GM19467 (cell line): ENCODE results near the gene RSRC1.
A peak's percentile ranks its signal among the peaks of the same experiment; 100 is the strongest.
"Not testable (repeated sequence)": the region's sequence is repeated elsewhere in the genome, so short reads cannot be mapped to it uniquely, and the experiment has no call there.

Experiments used
- ATAC-seq: cut with Tn5 transposase; IDR thresholded peaks from one replicate; pipeline ENCODE4 v1.9.1; 2021; ENCODE audit warnings: mild to moderate bottlenecking, moderate library complexity; ENCODE audit not compliant: unreplicated experiment

RSRC1 gene

DNA sequence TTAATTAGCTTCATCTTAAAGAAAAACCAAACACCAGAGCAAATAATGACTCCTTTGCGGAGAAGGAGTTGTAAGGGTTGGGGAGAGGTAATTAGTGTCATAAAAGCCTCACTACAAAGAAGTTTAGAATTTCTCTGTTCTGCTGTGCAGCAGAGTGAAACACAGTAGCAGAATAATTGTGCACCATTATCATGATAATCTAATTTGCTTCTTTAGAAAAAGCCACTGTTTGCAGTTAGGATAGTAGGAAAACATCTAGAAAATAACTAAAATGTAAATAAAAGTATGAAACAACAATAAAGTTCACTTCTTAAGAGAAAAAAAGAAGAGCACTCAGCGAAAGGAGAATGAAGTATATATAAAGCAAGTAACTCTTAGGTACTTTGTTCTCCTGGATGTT is 9.2 kb upstream of the RSRC1 start:
- ATAC-seq, result no peak

DNA sequence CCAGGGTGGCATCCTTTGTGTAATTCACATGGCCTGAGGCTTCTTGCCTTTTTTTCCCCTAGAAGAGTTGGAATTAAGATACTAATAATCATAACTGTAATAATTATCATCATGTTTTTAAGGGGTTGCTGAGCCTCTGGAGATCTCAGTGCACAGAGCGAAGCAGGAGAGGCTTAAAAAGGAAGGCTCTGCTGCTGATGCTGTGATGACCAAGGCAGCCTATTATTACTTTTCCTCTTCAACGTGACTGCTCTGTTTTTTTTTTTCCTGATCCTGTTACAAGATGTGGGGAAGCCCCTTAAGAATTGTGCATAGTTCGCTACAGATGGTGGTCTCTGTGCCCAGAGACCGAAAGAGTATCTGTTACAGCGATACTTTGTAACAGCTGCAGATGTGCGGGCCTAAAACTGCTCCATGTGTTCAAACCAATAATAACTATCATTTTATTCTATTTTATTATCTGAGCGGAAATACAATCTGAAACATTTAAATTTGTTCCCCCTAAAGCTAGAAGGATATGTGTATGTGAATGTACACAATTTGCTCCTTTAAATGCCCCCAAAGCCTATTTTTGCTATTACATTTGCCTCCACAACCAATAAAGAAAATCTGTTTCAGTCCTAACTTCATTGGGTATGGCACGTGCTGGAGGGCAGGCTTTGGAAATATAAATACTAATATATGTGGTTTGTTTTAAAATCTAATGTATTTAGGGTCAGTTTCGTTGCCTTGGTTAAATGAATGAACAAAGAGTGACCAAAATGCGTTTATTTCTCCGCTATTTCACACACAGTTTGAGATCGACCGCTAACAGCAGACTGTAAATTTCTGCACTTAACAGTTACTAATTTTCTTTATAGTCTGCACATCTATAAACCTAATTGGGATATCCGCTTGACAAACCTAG is 8.3 kb upstream of the RSRC1 start:
- ATAC-seq, result no peak

DNA sequence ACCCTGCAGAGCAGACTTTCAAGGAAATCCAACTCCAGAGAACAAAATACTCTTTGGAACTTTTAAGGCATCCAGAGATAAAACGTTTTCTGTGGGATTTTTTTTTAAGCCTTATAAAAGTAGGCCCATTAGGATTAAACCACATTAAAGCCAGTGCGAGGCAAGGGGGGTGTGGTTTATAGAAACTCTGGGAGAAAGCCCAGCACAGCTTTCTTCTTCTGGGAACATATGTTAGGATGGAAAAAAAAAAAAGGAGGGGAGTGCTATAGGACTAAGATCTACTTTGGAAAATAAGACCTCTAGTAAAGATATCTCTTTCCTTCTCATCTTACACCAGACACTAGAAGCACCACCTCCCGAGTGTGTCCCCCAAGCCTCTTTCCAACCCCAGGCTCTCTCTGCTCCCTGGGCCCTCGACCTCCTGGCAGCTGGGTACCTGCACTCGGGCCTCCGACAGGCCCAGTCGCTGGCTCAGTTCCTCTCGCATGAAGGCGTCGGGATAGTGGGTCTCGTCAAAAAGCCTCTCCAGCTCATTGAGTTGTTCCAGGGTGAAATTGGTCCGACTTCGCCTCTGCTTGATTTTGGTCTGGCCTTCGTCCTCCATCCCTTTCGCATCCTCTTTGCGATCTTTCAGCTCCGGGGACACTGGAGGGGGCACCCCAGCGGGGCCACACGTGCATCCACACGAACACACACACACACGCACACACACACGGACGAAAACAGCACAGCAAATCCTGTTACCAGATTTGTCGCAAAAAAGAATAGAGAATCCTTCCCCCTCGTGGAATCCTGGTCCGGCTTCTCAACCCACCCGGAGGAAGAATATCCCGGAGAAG is 7.4 kb upstream of the RSRC1 start:
- no peak for ATAC-seq

DNA sequence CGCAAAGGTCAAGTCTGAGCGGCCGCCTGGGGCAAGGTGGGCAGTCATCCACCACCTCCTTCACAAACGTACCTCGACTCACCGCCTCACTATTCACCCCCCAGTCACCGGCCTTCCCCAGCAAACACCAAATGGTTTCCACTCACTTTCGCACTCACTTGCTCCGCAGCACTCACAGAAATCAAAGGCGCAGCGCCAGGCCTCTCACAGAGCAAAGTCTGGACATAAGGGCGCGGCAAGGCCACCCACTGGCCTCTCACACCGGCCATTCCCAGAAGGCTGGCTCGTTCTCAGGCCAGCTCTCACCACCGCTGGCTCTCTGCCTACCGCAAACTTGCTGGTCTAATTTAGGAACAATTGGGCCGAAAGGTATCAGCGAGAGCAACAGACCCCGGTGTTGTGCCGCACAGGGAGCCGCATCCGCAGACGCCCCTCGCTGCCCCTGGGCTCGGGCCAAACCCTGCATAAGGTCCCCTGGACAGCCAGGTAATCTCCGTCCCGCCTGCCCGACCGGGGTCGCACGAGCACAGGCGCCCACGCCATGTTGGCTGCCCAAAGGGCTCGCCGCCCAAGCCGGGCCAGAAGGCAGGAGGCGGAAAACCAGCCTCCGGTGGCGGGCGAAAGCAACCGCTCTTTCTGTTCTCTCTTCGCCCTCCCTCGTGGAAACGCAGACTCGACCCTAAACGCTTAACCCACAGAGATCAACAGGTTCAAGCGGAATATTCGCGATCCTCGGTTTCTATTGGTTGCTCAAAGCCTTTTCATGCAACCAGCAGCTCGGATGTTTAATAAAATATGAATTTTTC is 6.6 kb upstream of the RSRC1 start:
- ATAC-seq, result no peak

DNA sequence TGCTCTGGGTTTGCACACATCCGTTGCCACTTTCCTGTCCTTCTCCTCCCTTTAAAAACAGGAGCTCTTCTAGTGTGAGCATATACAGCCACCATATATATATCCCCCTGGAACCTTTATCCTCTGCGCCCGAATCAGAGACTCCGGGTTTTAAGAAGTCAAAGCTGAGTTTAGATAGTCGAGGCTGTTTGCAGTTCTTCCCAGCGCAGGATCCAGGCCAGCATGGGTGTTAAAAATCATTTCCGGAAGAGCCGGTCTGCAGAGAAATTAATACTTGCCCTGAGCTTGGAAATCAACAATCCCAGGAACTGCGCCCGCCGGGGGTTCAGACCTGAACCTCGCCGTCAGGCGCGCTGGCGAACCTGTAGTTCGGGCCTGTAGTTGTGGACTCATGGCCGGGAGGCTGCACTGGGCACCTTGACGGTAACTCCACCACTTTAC is 6.0 kb upstream of the RSRC1 start:
- ATAC-seq, result no peak

DNA sequence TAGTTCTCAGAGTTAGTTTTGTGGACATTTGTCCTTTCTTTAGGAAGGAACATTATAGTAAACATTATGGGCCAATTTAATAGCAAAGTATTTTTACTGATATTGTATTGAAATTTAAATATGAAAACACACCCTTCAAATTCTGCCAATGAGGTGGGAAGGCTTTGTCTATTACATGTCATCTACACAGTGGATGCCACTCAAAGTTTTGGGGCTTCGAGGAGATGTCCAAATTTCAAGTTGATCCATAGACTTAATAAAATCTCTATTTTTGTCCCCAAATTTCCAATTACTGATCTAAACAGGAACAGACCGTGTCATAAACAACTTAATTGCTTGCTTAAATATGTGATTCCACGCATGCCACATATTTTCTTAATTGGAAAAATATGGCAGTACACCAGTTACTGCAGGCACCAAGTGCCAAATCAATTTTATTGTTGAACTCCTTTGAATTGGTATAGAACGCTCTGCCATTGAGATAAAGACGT is 5.4 kb upstream of the RSRC1 start:
- ATAC-seq, result no peak

DNA sequence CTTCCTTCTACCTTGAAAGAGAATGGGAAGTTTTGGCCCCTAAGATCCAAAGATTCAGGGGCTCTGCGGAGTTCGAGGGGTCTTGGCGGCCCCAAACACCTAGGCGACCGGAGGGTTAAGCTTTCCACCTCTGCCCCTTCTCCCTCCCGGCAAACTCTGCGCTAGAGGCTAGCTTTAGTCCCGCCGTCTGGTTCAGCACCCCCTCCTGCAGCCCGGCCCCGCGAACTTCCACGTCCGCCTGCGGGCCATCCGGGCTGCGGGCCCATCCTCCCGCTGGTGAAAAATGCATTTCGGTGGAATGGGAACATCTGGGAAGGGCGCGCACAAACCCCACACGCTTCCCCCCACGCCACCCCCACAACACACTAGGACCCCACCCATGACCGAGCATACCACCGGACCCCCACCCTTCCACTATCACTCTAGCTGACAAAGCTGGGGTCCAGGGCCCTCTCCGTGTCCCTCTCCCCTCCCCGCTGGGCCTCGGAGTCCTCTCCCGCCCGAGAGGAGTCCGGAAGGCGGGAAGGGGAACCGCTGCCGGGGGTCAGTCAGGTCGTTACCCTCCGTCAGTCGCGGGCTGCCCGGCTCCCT is 4.7 kb upstream of the RSRC1 start:
- ATAC-seq, result no peak

DNA sequence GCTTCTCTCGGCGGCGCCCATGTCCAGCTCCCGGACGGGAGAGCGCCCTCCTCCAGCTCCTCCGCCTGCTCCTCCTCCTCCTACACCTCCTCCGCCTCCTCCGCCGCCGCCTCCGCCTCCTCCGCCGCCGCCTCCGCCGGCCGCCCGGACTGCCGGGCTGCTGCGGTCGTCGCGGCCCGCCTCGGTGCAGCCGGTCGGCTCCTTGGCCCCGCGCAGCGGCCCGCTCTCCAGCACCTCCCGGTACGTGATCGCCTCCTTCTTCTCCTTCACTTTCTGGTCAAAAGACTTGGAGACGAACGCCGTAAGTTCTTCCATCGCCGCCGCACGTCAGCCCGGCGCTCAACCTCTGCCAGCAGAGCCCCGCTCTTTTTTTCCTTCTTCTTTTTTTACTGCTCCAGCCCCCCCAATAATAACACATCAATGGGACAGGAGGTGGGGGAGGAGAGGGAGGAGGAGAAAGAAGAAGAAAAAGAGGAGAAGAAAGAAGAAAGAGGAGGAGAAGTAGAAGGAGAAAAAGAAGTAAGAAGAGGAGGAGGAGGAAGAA is 4.1 kb upstream of the RSRC1 start:
- no peak for ATAC-seq

DNA sequence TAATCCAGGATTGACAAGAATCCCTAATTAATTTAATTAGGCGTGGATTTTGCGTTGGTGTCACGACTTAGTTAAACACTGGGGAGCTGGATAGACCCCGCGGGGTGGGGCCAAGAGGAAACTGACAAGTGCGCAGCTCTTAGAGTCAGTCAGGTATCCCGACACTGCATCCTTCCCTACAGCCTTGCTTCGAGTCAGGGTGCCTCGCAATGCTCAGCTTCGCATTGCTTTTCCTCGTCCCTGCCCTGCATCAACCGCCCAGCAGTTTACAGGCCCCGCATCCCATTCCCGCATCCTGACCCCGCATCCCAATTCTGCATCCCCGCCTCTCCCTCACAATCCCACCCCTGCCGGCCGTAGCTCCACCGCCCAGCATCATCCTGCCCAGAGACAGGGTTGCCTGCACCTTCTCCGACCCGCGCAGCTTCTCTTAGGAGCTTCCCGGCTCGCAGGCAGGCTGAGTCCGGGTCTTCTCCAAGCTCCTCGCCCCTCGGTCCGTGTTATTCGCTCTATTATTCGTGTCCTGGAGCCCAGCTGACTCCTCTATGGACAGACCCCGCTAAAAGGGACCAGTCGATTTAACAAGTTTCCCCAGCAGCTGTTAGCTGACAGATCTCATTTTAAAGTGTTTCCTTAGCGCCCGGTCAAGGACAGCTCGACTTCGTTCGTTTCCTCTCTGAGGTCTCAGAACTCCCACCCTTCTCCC is 3.0 kb upstream of the RSRC1 start:
- no peak for ATAC-seq

DNA sequence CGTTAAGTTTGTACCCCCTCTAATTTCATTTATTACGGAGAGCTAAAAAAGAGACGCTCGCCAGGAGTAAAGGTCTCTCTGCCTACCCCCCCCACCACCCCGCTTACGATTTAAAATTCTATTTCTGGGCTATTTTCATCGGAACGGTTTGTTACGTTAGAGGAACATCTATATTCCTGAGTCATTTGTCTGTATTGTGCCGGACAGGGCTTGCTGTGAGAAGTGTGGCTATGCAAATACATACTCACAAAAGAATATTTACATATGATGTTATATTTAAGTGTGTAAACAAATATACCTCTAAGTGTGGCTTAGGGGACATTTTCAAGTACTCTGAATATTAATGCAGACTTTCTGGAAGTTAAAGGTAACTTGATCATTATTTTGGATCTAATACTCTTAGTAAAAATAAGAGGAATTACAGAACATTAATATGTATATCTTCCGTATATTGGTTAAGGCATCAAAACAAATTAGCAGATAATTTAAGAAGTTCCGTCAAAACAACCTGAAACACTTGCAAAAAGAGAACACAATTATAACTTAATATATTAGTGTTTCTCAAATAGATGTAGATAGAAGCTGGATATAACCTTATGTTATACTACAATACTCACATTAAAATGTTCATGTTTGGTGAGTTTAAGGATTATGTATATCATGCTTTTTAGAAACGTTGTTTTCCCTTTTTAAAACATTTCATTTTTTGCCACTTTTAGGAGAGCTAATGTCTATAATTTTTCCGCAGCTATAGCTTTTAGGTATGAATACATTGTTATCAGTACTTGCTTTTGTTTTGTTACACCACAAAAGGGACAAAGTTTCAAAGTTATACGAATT is 2.1 kb upstream of the RSRC1 start:
- no peak for ATAC-seq

DNA sequence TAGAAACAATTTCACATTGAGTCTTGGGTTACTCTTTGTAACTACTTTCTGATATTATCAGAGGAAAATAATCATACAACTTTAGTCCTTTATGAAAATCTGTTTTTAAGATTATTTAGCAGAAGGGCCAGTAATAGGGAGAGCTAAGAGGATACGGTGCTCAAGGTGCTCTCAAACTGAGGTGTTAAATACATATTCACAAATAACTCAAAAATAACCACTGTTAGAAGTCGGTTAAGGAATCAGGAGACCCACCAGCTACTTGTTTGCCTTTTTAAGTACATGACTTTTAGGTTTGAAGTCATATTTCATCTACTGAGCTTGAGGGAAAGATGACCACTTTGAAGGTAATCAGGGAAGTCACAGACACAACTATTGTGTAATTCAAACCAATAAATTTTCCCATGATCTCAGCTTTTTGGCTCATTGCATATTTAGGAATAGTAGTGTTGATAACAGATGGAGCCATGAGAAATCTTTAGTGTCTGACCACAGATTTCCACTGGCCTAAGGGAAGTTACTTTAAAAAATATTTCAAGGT is 1.4 kb upstream of the RSRC1 start:
- no peak for ATAC-seq

DNA sequence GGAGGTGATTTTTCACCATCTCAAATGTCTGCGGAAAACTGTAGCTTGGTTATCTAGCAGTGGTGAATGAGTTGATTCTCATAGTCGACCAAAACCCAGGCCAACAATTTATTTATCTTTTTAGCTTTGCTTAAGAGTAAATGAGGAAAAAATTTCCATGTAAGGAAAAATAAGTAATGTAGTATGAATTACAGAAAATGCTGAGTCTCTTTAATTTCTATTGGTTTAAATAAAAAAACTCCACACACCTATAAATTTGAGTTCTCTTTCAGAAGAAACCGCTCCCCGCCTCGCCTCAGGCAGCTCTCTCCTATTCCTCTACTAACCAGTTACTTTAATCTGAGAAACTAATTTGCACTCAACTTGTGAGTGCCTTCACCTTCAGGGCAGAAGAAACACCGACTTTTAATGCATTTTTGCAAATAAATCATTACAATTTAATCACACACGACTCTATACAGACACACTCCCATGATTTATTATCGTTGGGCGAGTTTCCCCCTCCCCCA is 540 bp upstream of the RSRC1 start:
- ATAC-seq, result no peak

DNA sequence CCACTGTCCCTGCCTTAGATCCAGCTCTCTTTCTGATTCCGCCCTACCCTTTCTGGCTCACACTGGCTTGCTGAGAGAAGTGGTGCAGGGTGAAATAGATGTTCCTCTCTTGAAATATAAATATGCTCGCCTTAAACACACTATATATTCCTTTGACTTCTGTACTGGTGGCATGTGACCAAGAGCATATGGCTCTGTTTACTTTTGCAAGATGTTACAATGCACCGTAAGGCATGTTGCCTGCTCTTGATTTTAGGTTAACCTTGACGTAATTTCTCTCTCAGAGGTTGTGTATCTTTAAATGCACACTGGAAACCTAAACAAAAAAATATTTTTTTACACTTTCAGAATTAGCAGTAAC is 749 bp downstream of the RSRC1 start:
- no peak for ATAC-seq

DNA sequence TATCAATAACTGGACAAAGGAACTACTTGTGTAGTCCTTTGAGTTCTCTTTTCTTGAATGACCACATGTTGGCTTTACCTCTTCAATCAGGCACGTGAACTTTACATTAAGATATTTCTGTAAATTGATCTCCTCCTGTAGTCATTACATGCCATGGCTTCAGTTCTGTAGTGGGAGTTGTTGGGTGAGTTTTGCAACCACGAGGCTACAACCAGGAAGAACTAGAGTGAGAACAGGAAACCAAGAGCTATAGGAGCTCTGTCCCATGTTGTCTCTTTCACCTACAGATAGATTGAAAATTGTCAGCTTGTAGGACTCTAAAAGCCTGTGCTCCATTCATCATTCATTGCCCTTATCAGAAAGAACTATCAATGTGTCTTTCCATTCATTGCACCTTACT is 2.0 kb downstream of the RSRC1 start:
- no peak for ATAC-seq

DNA sequence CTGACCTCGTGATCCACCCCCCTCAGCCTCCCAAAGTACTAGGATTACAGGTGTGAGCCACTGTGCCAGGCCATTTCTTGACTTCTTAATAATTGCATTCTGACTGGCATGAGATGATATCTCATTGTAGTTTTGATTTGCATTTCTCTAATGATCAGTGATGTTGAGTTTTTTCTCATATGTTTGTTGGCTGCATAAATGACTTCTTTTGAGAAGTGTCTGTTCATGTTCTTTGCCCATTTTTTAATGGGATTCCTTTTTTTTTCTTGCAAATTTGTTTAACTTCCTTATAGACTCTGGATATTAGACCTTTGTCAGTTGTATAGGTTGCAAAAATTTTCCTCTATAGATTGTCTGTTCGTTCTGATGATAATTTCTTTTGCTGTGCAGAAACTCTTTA is 3.7 kb downstream of the RSRC1 start:
- not testable (repeated sequence) for ATAC-seq

DNA sequence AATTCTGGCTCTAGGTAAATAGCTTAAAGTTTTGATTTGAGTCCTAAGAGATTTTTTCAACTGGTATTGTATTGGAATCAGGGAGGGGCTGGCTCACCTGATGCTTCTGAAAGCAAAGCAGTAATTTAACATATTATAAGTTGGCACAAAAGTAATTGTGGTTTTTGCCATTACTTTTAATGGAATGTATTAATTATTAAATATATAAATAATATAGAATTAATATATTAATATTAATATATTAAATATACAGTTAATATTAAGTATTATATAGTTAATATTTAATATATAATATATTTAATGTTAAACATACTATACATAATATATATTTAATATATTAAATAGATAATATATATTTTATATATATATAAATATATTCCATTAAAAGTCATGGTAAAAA is 10.4 kb downstream of the RSRC1 start:
- ATAC-seq, result no peak

DNA sequence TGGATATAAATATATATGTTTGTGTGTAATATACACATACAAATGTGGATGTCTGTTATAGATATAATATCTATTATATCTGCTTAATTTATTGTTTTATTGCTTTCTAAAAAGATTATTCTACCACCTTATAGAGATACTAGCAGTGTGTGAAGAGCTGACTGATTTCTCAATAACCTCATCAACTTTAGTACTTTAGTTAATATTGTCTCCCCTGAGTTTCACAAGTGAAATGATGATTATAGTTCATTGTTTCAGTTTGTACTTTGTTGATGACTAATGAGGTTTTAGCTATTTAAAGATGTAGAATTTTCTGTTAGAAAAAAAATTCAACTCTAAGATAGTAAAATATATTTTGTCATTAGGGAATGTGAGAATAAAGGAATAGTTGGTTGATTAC is 11.4 kb downstream of the RSRC1 start:
- ATAC-seq, result peak; percentile 70

DNA sequence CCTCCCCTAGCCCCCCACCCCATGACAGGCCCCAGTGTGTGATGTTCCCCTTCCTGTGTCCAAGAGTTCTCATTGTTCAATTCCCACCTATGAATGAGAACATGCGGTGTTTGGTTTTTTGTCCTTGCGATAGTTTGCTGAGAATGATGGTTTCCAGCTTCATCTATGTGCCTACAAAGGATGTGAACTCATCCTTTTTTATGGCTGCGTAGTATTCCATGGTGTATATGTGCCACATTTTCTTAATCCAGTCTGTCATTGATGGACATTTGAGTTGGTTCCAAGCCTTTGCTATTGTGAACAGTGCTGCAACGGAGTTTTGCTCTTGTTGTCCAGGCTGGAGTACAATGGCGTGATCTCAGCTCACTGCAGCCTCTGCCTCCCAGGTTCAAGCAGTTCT is 12.8 kb downstream of the RSRC1 start:
- not testable (repeated sequence) for ATAC-seq
